K562 (cell line): ENCODE results near the gene SPINK8. TPM values are rescaled to one million over a fixed set of nuclear protein-coding genes. Genes with fewer than 3 reads are reported as not detected.

ENCODE experiments used
- CCNT2 ChIP-seq: IDR thresholded peaks from 2 replicates; pipeline ENCODE4 v1.6.1; 2011; ENCODE audit warnings: borderline replicate concordance, low read depth, mild to moderate bottlenecking, moderate library complexity, mixed read lengths, low read length; ENCODE audit not compliant: insufficient read length; ENCODE audit errors: extremely low read depth
- EHMT2 ChIP-seq: fragments of 450-650 bp; IDR thresholded peaks from 2 replicates; pipeline ENCODE4 v1.6.1; 2018; ENCODE audit warnings: antibody characterized with exemption
- EP300 ChIP-seq: IDR thresholded peaks from 2 replicates; pipeline ENCODE4 v1.6.1; 2012; ENCODE audit warnings: low read length, improper control_type of control experiment
- HINFP ChIP-seq: fragments of 450-650 bp; conservative IDR thresholded peaks from 2 replicates; pipeline ENCODE4 v1.6.1; 2016; ENCODE audit warnings: missing genetic modification characterization, low read depth, mild to moderate bottlenecking, control low read depth, missing compliant biosample characterization
- MED1 ChIP-seq: sonication (generic); formaldehyde crosslinking; IDR thresholded peaks from 2 replicates; pipeline ENCODE4 v1.8.1; 2023; ENCODE audit warnings: missing genetic modification reagents, borderline replicate concordance
- NCOA4 ChIP-seq: fragments of 450-650 bp; IDR thresholded peaks from 2 replicates; pipeline ENCODE4 v1.6.1; 2018; ENCODE audit warnings: mild to moderate bottlenecking; ENCODE audit not compliant: partially characterized antibody
- NEUROD1 ChIP-seq: fragments of 150-350 bp; IDR thresholded peaks from 2 replicates; pipeline ENCODE4 v1.6.1; 2014; ENCODE audit warnings: borderline replicate concordance, low read length, low read depth; ENCODE audit not compliant: partially characterized antibody
- NFIC ChIP-seq: fragments of 450-650 bp; IDR thresholded peaks from 2 replicates; pipeline ENCODE4 v1.6.1; 2017; ENCODE audit warnings: mild to moderate bottlenecking, inconsistent platforms
- NR1H2 ChIP-seq: sonication (generic); formaldehyde crosslinking; IDR thresholded peaks from 2 replicates; pipeline ENCODE4 v1.4.0; 2020; ENCODE audit warnings: mild to moderate bottlenecking, missing genetic modification reagents
- RB1 ChIP-seq: fragments of 450-650 bp; IDR thresholded peaks from 2 replicates; pipeline ENCODE4 v1.6.1; 2017; ENCODE audit warnings: low read depth, mild to moderate bottlenecking
- RFX7 ChIP-seq: fragments of 250-450 bp; sonication (Bioruptor Pico); IDR thresholded peaks from 2 replicates; pipeline ENCODE4 v1.5.1; 2021; ENCODE audit warnings: mild to moderate bottlenecking
- SAFB ChIP-seq: fragments of 200-400 bp; formaldehyde crosslinking; IDR thresholded peaks from 2 replicates; pipeline ENCODE4 v1.6.1; 2017; ENCODE audit warnings: low read depth, low read length, borderline replicate concordance
- SPI1 ChIP-seq: IDR thresholded peaks from 2 replicates; pipeline ENCODE4 v1.6.1; 2011; ENCODE audit warnings: low read depth, low read length, control low read depth, borderline replicate concordance
- STAT5A ChIP-seq: IDR thresholded peaks from 2 replicates; pipeline ENCODE4 v1.6.1; 2012; ENCODE audit warnings: low read length, inconsistent platforms, borderline replicate concordance
- SUPT5H ChIP-seq: fragments of 450-650 bp; IDR thresholded peaks from 2 replicates; pipeline ENCODE4 v1.6.1; 2016
- THRAP3 ChIP-seq: fragments of 450-650 bp; IDR thresholded peaks from 2 replicates; pipeline ENCODE4 v1.6.1; 2016; ENCODE audit warnings: mild to moderate bottlenecking, inconsistent platforms, borderline replicate concordance
- ZNF134 ChIP-seq: fragments of 250-450 bp; sonication (Bioruptor Pico); conservative IDR thresholded peaks from 2 replicates; pipeline ENCODE4 v1.4.0; 2020
- ZNF431 ChIP-seq: sonication (generic); formaldehyde crosslinking; IDR thresholded peaks from 2 replicates; pipeline ENCODE4 v1.8.0; 2022; ENCODE audit warnings: mild to moderate bottlenecking, missing genetic modification reagents
- ZNF639 ChIP-seq, 2 experiments: fragments of 200-800 bp in 1 of 2; sonication (Bioruptor generic) in 1 of 2; sonication (generic) in 1 of 2; formaldehyde crosslinking in 1 of 2; IDR thresholded peaks in 1 of 2; conservative IDR thresholded peaks in 1 of 2; 2 replicates each; pipeline versions ENCODE4 v1.5.0 to v1.6.1; 2016 to 2020; ENCODE audit warnings: missing compliant biosample characterization in 1 of 2, missing genetic modification characterization in 1 of 2, missing genetic modification reagents in 1 of 2
- polyA plus RNA-seq, 8 experiments: library from polyadenylated mRNA; depleted of rRNA in 4 of 8; stranded (reverse) in 5 of 8; unstranded in 3 of 8; fragments of >200 nt; fragmentation: Nextera tagmentation in 2 of 8; fragmentation: Illumina TruSeq in 1 of 8; extraction: Ambion mirVana in 2 of 8; extraction: Trizol in 1 of 8; gene quantifications; 2 replicates each; pipeline versions ENCODE4 v1.2.1 to v1.2.3, GENCODE V29; 2011 to 2014; ENCODE audit warnings: inconsistent platforms in 1 of 8, missing spikeins in 1 of 8
- total RNA-seq, 7 experiments: library from RNA; depleted of rRNA in 6 of 7; stranded (reverse); fragments of >200 nt in 6 of 7; fragmentation: Illumina TruSeq in 2 of 7; extraction: Trizol in 2 of 7; gene quantifications; 2 replicates each; pipeline versions ENCODE4 v1.2.1 to v1.2.3, GENCODE V29; 2011 to 2021; ENCODE audit warnings: low replicate concordance in 1 of 7
- TF ChIP-seq, protein P1 (sequence below): IDR thresholded peaks from 3 replicates; pipeline ENCODE4 v1.6.1; 2011; ENCODE audit warnings: borderline replicate concordance, mild to moderate bottlenecking; ENCODE audit not compliant: insufficient read length, insufficient read depth
- TF ChIP-seq, protein P2 (sequence below): sonication (generic); formaldehyde crosslinking; IDR thresholded peaks from 2 replicates; pipeline ENCODE4 v1.8.1; 2023; ENCODE audit warnings: mild to moderate bottlenecking, missing genetic modification reagents

Gene SPINK8
- total and polyA plus RNA-seq, 9 of the 15 experiments (the other 6 are each of a cell fraction or from before 2014, with no cell fraction given), result not detected

DNA sequence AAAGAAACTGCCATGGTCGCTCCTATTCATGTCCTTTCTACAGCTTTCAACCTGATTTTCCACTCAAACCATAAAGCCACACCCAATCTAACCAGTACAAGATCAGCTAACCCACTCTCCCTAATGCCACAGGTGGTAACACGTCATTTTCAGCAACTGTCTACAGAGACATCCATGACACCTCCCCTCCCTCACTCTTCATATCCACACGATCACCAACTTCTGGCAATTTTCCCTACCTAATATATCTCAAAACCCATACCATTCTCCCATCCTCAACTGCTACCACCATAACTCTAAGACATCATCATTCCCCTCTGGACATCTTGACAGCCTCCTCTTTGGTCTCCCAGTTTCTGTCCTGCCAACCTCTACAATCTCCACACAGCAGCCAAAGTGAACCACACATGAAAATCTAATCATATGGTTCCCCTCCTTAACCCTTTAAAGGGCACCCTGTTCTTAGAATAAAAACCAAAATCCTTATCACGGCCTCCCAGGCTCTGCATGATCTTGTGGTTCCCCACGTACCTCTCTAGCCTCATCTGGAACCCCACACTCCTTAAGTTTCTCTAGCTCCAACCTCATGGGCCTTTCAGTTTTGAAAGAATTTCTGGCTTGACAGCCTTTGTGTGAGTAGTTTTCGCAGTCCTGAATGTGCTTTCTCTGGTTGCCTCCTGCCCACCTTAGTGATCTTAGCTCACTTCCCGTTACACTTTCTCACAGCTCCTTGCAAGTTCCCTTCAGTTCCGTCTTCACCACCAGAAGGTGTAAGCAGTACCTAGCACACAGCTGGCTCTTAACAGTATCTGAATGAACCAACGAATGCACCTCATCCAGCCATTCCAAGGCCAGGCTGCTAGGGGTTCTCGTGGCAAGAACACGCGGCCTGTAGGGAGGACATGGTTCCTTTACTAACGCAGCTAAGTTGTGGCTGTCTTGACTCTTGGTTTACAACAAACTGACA is 33.4 kb downstream of the SPINK8 start (continued):
- no peak for TF ChIP-seq HINFP (tag)
- TF ChIP-seq NR1H2, result no peak
- TF ChIP-seq, protein P1, sequence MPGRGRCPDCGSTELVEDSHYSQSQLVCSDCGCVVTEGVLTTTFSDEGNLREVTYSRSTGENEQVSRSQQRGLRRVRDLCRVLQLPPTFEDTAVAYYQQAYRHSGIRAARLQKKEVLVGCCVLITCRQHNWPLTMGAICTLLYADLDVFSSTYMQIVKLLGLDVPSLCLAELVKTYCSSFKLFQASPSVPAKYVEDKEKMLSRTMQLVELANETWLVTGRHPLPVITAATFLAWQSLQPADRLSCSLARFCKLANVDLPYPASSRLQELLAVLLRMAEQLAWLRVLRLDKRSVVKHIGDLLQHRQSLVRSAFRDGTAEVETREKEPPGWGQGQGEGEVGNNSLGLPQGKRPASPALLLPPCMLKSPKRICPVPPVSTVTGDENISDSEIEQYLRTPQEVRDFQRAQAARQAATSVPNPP, result no peak
- TF ChIP-seq CCNT2, result no peak
- TF ChIP-seq ZNF639 (CRISPR knock-in tag; conservative IDR thresholded peaks at IDR 0.05 in 1 of 2, IDR thresholded peaks at IDR 0.05 in 1 of 2), result no peak
- TF ChIP-seq STAT5A, result peak; percentile 71
- TF ChIP-seq EHMT2, result peak; percentile 69; the same call in 1 of the 2 replicates
- TF ChIP-seq NCOA4, result peak; percentile 57
- TF ChIP-seq THRAP3, result no peak
- TF ChIP-seq NEUROD1, result no peak
- peak; percentile 67; the same call in 1 of the 2 replicates for TF ChIP-seq SPI1
- TF ChIP-seq SAFB, result no peak
- TF ChIP-seq RB1, result no peak
- TF ChIP-seq SUPT5H, result no peak
- peak; percentile 60; the same call in 1 of the 2 replicates for TF ChIP-seq NFIC
- peak; percentile 17; the same call in 1 of the 2 replicates for TF ChIP-seq EP300
- 0 out of 2 replicates have a peak, but pooled peaks have one; percentile 38 for TF ChIP-seq ZNF431 (CRISPR knock-in tag)
- TF ChIP-seq, protein P2, sequence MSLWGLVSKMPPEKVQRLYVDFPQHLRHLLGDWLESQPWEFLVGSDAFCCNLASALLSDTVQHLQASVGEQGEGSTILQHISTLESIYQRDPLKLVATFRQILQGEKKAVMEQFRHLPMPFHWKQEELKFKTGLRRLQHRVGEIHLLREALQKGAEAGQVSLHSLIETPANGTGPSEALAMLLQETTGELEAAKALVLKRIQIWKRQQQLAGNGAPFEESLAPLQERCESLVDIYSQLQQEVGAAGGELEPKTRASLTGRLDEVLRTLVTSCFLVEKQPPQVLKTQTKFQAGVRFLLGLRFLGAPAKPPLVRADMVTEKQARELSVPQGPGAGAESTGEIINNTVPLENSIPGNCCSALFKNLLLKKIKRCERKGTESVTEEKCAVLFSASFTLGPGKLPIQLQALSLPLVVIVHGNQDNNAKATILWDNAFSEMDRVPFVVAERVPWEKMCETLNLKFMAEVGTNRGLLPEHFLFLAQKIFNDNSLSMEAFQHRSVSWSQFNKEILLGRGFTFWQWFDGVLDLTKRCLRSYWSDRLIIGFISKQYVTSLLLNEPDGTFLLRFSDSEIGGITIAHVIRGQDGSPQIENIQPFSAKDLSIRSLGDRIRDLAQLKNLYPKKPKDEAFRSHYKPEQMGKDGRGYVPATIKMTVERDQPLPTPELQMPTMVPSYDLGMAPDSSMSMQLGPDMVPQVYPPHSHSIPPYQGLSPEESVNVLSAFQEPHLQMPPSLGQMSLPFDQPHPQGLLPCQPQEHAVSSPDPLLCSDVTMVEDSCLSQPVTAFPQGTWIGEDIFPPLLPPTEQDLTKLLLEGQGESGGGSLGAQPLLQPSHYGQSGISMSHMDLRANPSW (CRISPR knock-in tag), result no peak
- TF ChIP-seq RFX7, result no peak
- no peak for TF ChIP-seq ZNF134 (CRISPR knock-in tag)
- TF ChIP-seq MED1, result no peak
